Activated T-cell treated with anti-CD3 and anti-CD28 coated beads for 24 hours (primary cell): Measurements from ENCODE around the gene NLRP1.
A peak's percentile ranks its signal among the peaks of the same experiment; 100 is the strongest.

Source experiments
- DNase-seq: peaks from one replicate; pipeline ENCODE4 v3.0.0-alpha.2; 2020; ENCODE audit warnings: low read depth

The NLRP1 gene

GRCh38 chr17:5557485-5557884, 26.8 kb downstream of the NLRP1 start:
- no peak for DNase-seq

GRCh38 chr17:5555254-5555653, 29.1 kb downstream of the NLRP1 start:
- no peak for DNase-seq

GRCh38 chr17:5553479-5553878, 30.8 kb downstream of the NLRP1 start:
- DNase-seq, result no peak

GRCh38 chr17:5552841-5553240, 31.5 kb downstream of the NLRP1 start:
- DNase-seq, result no peak

GRCh38 chr17:5545051-5545987, 39.0 kb downstream of the NLRP1 start:
- DNase-seq, result no peak

GRCh38 chr17:5544115-5544514, 40.2 kb downstream of the NLRP1 start:
- DNase-seq, result no peak

GRCh38 chr17:5541610-5542202, 42.6 kb downstream of the NLRP1 start:
- DNase-seq, result no peak

DNA sequence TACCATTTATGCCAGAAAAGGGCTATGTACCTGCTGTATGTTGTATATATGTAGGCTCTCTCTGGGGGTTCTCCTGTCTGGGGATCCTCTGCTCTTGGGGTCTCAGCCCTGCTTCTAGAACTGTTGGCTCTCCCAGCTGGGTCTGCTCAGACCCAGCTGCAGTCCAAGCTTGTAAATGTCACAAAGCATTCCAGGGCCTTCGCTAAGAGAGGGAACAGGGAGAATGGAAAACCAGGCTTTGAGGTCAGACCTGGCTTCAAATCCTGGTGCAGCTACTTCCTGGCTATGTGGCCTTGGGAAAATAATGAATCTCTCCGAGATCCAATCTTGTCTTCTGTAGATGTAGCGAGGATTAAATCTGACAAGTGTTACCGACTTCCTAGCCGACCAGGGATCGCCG, 44.0 kb downstream of the NLRP1 start:
- no peak for DNase-seq

- DNase-seq, result no peak
Measured at GRCh38 chr17:5539286-5539685, 45.0 kb downstream of the NLRP1 start.

- no peak for DNase-seq
Measured at GRCh38 chr17:5536866-5537650, 47.3 kb downstream of the NLRP1 start.

GRCh38 chr17:5535436-5535835, 48.9 kb downstream of the NLRP1 start:
- no peak for DNase-seq

DNA sequence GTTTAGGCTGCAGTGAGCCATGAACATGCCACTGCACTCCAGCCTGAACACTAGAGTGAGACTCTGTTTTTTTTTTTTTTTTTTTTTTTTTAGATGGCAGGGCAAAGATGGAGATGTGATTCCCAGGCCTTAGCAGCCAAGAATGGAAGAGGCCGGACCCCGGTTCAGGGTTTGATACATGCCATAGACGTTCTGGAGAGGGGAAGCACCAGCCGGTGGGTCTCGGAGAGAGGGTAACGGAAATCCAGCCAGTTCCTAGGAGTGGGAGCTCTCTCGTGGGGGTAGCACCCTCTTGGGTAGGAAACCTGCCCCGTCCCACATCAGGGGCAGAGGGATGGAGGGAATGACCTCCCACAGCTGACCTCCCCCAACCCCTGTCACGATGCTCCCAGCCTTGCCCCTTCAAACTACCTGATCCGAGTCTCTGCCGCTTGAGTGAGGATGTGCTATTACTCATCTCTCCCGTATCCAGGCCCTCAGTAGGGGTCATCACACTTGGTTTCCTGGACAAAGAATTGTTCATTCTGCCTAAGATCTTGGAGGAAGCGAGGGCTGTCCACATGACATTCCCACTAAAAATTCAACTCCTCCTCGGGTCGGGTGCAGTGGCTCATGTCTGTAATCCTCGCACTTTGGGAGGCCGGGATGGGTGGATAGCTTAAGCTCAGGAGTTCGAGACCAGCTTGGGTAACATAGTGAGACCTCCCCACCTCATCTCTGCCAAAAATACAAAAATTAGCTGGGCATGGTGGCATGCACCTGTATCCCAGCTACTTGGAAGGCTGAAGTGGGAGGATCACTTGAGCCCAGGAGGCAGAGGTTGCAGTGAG, 50.6 kb downstream of the NLRP1 start:
- DNase-seq, result no peak

DNA sequence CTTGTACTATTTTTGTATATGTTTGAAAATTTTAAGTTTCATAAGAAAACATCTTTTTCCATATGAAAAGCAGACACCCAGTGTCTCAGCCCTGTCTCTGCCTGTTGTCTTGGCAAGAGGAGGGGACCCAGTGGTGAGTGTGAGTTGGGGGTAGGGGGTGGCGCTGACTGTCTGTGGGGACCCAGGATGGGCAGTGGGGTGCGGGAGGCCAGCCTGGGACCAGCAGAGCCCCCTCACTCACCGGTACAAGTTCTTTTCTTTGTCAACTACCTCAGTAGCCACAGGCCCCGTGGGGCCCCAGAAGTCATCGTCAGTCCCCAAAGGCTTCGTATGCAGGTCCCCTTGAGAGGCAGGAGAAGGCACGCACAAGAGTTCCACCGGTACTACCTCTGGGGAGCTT, 51.7 kb downstream of the NLRP1 start:
- no peak for DNase-seq

DNA sequence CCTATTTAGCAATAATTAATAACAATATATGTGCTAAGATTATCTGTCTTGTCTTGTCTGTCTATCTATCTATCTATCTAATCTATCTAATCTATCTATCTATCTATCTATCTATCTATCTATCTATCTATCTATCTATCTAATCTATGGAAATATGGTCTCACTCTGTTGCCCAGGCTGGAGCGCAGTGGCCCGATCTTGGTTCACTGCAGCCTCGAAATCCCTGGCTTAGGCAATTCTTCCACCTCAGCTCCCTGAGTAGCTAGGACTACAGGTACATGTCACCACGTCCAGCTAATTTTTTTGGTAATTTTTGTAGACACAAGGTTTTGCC, 53.3 kb downstream of the NLRP1 start:
- no peak for DNase-seq

GRCh38 chr17:5530265-5531084, 53.8 kb downstream of the NLRP1 start:
- DNase-seq, result no peak

GRCh38 chr17:5527601-5528250, 56.6 kb downstream of the NLRP1 start:
- no peak for DNase-seq

- DNase-seq, result peak; percentile 63
Measured at GRCh38 chr17:5526821-5527598, 57.3 kb downstream of the NLRP1 start.

- no peak for DNase-seq
Measured at GRCh38 chr17:5523249-5523648, 61.1 kb downstream of the NLRP1 start.

GRCh38 chr17:5522476-5522875, 61.8 kb downstream of the NLRP1 start:
- no peak for DNase-seq
